ENCODE results near the gene PKD1L1.
"Not testable (repeated sequence)": the region's sequence is repeated elsewhere in the genome, so short reads cannot be mapped to it uniquely, and the experiment has no call there.

PKD1L1 gene, protein sequence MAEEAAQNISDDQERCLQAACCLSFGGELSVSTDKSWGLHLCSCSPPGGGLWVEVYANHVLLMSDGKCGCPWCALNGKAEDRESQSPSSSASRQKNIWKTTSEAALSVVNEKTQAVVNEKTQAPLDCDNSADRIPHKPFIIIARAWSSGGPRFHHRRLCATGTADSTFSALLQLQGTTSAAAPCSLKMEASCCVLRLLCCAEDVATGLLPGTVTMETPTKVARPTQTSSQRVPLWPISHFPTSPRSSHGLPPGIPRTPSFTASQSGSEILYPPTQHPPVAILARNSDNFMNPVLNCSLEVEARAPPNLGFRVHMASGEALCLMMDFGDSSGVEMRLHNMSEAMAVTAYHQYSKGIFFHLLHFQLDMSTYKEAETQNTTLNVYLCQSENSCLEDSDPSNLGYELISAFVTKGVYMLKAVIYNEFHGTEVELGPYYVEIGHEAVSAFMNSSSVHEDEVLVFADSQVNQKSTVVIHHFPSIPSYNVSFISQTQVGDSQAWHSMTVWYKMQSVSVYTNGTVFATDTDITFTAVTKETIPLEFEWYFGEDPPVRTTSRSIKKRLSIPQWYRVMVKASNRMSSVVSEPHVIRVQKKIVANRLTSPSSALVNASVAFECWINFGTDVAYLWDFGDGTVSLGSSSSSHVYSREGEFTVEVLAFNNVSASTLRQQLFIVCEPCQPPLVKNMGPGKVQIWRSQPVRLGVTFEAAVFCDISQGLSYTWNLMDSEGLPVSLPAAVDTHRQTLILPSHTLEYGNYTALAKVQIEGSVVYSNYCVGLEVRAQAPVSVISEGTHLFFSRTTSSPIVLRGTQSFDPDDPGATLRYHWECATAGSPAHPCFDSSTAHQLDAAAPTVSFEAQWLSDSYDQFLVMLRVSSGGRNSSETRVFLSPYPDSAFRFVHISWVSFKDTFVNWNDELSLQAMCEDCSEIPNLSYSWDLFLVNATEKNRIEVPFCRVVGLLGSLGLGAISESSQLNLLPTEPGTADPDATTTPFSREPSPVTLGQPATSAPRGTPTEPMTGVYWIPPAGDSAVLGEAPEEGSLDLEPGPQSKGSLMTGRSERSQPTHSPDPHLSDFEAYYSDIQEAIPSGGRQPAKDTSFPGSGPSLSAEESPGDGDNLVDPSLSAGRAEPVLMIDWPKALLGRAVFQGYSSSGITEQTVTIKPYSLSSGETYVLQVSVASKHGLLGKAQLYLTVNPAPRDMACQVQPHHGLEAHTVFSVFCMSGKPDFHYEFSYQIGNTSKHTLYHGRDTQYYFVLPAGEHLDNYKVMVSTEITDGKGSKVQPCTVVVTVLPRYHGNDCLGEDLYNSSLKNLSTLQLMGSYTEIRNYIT (N-terminal part only)

DNA sequence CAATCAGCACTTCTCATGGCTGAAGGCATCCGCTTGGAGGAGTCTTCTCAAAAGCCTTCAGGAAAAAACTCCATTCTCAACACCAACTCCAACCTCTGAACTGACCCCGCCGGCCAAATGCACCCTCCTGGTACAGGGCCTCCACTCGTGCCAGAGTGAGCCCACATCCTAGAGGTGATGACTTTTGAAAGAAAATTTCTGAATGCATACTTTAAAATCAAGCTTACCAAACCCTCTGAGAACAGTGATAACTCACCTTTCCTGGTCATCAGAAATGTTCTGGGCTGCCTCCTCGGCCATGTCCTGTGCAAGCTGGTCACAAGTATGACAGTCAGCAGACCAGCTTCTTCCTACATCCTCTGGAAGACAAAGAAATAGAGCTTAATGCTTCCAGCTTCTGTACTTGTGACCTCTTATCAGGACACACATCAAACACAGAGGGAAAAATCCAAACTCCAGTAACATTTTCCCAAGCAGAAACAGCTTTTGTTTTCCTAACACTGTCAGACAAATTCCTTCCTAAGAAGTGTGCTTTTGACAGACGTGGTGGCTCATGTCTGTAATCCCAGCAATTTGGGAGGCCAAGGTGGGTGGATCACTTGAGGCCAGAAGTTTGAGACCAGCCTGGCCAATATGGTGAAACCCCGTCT lies at the start of gene PKD1L1:
Gene PKD1L1, minus strand, starts transcription at position 326 of the 650 bp plus-strand sequence. Its CDS starts 26 bp downstream, at position 300.
- no peak for DNase-seq

DNA sequence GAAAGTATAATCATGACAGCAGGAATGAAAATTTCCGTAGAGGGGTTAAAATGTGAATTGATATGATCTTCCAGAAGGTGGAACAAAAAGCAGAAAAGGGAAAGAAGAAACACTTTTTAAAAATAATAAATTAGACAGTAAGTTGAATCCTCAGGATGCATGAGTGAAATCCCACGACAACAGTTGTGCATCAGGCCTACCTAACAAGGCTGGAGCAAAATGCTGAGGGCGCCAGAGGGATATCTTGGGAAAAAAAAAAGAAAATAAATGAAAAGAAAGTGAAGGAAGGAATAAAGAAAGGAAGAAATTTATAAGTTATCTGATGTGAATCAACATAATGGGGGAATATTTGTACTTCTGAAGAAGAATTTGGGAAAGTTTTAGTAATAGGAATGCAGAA lies 44.2 kb upstream of the PKD1L1 start:
- DNase-seq: no peak

DNA sequence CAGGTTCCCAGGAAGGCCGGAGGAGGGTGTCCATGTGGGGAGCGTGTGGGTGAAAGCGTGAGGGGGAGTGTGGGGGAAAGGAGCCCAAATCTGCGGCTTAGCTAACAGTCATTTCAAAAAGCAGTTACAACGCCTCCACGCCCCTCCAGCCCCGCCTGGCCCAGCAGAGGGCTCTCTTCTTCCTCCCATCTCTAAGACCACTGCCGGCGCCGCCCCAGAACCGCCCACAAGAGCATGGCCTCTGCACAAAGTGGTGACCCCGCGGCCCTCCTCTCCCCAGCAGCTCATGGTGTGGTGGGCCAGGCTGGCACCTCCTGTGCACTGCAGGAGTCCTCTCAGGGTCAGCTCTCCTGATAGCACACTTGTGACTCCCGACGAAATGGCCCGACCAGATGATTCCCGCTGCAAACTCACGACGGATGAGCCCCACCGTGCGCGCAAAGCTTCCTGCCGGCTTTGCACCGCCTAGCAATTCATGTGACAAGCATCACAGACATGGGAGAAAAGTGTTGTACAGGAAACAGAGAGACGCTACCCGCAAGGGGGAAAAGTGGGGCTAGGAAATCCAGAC lies 43.6 kb upstream of the PKD1L1 start:
- DNase-seq: peak; percentile 72

DNA sequence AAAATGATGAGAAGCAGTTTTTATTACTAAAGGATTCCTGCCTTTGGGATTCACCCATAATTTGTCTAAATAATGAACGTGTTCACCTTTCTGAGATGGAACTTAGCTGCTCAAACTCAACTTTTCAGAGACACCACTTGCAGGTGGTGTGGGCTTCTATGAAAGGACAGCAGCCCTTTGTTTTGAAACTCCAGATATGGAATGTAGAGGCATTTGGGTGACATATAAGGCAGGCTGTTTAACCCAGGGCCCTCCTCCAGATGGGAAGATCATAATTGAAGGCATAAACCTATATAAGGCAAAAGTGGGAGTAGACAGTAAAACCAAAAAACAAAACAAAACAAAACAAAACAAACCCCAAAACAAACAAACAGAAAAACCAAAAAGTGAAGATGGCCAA lies 43.0 kb upstream of the PKD1L1 start:
- no peak for DNase-seq

DNA sequence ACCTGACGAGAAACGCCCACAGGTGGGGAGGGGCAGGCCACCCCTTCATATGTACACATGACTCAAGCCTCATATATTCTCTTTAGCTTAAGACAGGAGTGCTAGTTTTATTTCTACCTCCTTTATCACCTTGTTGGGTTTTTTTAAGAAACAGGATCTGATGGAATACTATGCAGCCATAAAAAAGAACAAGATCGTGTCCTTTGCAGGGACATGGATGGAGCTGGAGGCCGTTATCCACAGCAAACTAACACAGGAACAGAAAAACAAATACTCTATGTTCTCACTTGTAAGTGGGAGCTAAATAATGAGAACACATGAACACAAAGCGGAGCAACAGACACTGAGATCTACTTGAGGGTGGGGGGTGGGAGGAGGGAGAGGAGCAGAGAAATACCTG lies 42.3 kb upstream of the PKD1L1 start:
- no peak for DNase-seq

DNA sequence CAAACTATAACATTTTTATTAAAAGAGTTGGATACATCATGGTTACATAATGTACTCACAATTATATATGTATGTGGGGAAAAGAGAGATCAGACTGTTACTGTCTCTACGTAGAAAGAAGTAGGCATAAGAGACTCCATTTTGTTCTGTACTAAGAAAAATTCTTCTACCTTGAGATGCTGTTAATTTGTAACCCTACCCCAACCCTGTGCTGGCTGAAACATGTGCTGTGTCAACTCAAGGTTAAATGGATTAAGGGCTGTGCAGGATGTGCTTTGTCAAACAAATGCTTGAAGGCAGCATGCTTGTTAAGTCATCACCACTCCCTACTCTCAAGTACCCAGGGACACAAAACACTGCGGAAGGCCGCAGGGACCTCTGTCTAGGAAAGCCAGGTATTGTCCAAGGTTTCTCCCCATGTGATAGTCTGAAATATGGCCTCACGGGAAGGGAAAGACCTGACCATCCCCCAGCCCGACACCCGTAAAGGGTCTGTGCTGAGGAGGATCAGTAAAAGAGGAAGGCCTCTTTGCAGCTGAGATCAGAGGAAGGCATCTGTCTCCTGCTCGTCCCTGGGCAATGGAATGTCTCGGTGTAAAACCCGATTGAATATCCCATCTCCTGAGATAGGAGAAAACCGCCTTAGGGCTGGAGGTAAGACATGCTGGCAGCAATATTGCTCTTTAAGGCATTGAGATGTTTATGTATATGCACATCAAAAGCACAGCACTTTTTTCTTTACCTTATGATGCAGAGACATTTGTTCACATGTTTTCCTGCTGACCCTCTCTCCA lies 41.5 kb upstream of the PKD1L1 start:
- not testable (repeated sequence) for DNase-seq

DNA sequence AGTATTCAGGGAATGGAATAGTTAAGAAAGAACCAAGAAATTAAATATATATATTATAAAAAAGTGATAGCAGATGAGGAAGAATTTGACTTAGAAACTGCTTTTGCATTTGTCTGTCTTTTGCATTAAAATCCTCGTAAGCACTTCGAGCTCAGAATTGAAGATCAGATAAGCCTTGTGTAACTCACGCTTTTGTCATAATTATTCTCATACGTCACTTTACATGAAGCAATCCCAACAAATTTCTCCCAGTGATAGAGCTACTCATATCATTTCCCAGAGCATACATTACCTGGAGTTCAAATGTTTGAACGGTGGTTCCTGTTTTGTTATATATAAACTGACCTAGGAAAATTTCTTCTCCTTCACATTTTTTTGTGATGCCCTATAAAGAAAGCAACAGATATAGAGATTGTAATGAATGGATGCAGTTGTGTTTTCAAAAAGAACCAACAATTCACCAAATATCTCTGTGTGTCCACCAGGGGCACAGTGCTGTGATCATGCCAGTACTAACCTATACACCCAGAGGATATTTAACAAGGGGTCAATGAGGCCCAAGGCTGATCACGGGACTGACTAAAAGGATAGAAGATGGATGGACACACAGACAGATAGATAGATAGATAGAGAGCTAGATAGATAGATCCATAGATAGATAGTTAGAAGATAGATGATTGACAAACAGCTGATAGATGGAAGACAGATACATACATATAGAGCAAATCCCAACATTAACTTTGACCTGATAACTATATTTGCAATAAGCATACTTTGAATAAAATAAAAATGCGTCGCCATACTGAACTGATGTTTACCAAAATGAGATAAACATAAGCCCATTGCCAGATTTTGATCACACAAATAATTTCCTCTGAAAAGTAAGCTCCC lies 40.5 kb upstream of the PKD1L1 start:
- no peak for DNase-seq

DNA sequence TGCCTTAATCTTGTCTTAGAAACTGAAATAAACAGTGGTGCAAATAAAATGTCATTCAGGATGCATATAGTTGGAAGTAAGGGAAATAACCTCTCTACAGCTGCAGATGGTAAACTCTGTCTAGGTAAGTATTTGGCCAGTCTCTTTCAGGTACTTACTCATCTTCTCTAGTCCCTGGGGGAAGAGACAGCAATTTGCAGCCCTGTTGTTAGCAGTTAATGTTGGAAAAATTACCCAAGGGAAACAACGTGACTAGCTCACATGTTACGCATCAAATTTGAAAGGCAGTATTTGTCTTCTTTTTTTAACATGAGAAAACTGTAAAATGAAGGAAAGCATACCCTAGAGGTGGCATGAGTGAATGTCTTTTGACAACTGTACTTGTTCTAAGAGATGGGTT lies 34.3 kb upstream of the PKD1L1 start:
- no peak for DNase-seq

DNA sequence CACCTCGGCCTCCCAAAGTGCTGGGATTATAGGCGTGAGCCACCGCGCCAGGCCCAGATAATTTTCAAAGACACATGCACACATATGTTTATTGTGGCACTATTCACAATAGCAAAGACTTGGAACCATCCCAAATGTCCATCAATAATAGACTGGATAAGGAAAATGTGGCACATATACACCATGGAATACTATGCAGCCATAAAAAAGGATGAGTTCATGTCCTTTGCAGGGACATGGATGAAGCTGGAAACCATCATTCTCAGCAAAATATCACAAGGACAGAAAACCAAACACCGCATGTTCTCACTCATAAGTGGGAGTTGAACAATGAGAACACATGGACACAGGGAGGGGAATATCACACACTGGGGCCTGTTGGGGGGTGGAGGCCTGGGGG lies 32.4 kb upstream of the PKD1L1 start:
- DNase-seq: not testable (repeated sequence)

DNA sequence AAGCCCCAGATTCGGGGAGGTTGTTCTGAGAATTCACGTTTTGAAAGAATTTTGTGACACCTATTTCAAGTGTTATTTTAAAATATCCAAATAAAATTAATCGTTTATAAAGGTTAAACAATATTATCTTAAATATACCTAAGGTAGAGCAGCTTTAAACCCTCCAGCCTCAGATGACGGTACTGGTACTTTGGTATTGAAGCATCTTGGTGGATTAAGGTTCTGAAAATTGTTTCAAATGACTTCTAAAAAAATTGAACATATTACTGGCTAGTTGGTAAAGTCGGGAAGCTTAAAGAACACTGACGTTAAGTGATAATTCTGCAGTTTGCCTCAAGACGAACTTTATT lies 31.5 kb upstream of the PKD1L1 start:
- DNase-seq: no peak

DNA sequence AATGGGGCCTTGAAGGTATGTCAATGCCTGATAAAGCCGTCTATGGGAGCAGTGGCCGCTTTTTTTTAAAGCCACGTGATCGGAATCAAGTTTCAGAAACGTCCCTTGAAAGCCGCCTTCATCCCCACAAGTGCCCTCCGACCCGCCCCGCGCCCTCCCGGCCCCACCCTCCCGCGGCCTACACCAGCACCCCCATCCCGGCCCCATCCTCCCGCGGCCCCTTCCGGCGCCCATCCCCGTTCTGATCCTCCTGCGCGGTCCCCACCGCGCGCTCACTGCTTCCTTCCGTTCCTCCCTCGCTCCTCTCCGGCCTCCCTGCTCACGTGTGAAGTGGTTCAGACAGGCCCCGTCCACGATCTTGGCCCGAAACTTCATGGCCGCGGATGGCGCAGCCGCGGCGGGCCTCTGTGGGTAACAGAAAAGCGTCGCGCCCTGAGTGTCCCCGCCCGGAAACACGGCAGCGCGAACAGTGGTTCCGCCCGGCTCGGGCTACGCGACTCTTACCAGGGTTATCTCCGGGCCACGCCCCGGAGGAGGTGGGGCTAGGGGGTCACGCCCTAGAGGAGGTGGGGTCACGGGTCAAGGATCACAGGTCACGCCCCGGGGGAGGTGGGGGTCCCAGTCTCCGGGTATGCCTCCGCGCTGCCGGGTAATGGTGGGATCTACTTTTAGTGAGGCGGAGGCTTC lies 31.0 kb upstream of the PKD1L1 start, which contains the start of gene HUS1:
Gene HUS1, minus strand, starts transcription at position 471 of the 687 bp plus-strand sequence. Its CDS starts 96 bp downstream, at position 375.
- DNase-seq: peak; percentile 93

DNA sequence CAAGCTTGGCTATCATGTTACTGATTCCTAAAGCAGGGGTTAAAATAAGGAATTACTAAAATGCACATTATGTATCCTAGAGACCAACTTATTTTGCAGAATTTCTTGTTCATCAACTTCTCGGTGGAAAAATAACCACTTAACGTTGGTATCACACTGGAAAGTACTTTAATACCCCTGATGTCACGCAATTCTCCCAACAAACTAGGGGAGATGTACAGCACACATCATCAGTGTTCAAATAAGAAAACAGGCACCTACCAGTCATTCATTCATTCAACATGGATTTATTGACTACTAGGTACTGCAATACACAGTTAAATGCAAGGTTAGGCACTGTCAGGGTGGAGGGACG lies 30.5 kb upstream of the PKD1L1 start:
- DNase-seq: no peak

DNA sequence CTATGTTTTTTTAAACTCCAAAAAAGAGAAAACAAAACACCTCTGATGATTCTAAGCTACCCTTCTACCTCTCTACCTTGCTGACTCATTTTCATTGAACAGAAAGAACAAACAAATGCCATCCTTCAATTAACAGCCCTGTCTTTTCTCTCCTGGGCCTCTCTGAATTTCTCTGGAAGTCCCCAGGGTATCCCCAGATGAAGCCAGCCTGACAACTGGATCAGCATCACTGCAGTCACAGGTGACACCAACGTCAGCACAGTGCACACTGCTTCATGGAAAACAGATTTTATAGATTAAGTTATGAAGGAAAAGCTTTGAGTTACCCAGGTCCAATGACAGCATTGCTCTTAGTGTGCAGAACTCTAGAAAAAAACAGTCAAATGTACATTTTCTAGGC lies 25.5 kb upstream of the PKD1L1 start:
- DNase-seq: no peak

DNA sequence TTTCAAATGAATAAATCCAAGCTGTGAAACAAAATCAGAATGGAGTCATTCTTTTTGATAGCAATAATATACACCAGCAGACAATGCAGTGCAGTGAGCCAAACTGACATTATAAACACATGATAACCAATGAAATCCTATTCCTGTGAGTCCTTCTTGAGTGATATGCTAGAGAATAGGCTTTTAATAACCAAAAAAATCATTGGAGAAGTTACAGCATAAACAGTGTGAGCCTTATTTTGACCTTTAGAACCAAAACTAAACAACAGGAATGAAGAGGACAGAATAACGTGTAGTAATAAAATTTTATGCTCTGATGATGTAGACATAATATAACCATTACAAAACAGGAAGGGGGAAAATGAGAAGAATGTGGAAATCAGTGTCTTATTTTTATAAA lies 22.5 kb upstream of the PKD1L1 start:
- DNase-seq: no peak

DNA sequence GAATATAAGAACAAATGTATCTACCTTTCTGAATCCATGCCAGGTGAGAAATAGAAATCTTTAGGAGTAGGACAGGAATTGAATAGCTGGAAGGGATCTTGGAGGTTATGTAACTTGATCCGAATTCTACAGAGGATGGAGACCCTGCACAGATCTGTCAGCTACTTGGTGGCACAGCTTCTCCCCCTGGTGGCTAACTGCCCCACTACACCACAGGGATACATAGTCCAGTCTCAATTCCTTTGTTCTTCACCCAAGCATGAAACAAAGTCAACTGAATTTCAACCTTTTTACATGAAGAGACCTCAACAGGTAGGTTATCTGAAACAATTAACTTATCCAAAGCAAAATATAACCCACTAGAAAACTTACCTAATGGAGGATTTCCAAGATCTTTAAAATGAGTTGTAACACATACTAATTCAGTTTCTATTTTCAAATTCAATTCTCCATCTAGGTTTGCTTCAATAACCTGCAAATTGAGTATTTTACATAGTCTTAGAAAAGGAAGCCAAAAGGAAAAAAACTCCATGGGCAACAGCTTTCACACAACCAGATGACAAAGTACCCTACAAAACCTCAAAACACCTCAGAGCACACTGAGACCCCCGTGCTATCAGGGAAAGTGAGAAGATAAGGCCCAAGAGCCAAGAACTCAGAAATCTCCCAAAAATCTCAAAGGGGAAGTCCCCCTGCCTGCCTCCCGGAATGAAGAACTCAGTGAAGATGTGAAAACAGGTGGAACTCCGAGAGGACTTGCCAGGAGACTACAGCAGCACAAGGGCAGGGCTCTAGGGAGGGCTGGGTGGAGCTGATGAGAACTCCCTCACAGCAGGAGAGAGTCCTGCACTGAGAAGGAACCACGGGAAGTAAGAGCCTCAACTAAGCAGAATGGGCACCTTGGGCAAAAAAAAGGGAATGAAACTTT lies 20.8 kb upstream of the PKD1L1 start:
- peak; percentile 62 for DNase-seq

DNA sequence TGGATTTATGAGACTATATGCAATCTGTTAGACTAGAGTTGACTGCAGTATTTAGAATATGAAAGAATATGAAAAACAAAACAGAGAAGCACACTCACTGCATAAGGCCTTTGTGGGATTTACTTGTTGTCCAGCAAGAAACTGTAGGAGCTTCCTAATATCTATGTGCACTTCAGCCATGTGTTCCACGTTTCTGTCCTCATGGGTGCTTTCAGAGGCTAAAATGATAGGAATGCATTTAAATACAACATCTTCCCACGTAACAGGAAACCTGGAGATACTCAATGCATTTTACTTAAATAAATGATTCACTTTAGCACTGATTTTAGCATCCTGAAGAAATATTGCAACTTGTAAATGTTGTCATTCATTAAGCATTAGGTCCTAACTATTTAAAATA lies 19.4 kb upstream of the PKD1L1 start:
- DNase-seq: no peak

DNA sequence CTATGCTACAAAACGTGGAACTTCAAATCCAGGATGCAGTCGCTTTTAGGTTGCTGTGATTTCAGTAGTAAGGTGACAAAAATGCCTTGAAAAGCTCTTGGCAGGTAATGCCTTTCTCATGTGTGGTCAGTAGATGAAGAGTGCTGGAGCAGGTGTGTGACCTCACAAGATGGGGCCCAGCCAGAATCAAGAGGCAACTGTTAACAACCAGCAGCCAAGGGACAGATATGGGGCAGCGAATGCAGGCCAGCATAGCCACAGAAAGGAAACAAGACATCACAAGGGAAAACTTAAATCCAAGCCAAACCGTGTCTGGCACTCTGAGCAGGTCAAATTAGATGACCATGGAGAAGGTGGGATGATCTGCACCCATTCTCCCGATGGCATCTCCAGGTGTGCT lies 18.9 kb upstream of the PKD1L1 start:
- no peak for DNase-seq

DNA sequence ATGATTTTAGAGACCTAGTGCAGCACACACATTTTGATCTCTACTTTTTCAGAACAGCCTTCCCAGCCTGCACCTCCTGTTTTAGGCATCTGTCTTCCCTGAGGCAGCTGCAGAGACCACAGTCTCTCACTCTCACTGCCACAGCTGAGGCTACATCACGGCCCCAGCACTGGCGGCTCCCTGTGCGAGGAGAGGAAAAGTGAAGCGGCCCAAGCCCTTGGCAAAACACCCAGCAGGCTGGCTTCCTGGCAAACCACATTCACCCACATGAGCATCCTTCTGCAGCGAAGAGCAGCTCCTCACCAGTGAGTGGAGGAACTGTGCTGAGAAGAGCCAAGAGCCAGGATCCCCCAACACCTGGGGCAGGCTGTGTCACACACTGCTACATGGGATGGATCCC lies 17.2 kb upstream of the PKD1L1 start:
- no peak for DNase-seq

DNA sequence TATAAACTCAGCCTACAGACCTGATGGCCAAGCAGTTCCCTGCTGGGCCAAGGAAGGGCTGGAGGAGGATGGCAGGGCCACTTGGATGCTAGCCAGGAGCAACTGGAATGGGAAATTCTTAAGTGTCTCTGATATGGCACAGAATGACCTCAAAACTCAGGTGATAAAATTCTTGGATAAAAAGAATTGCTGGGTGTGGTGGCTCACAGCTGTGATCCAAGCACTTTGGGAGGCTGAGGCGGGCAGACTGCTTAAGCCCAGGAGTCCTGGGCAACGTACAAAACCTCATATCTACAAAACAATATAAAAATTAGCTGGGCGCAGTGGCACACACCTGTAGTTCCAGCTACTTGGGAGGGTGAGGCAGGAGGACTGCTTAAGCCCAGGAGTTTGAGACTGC lies 14.0 kb upstream of the PKD1L1 start:
- no peak for DNase-seq
